Activated naive CD4-positive, alpha-beta T cell treated with anti-CD3 and anti-CD28 coated beads, Interleukin-2, amount 50 U/mL, for 16 hours (primary cell): Measurements from ENCODE around the gene FGD5.

Experiments
- DNase-seq: peaks from one replicate; pipeline ENCODE4 v3.0.0-alpha.2; 2020

FGD5 gene

DNA sequence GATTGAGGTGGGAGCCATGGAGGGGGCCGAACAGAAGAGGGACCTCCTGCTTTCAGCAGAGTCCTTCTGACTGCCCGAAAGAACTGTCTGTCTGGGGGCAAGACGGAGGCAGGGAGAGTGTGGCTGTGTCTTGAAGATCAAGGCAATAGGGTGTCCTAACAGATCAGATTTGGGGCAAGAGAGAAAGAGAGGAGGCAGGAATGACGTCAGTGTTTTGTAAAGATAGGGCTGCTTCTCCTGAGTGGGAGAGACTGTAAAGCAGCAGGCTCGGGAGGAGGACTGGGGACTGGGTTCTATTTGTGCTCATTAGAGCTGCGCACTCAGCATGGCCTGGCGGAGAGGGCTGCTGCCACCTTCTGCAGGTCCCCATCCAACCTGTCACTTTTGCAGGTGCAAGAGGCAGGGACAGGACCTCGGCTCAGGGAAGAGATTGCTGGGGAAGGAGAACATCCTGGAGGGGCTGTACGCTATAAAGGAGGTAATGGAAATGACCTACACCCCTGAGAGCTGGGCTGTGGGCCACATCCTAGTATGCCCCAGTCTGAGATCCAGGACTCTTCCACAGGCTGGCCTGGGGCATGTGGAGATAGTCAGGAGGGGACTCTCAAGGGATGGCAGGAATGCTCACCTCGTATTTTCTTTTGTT lies 29.0 kb upstream of the FGD5 start:
- no peak for DNase-seq

DNA sequence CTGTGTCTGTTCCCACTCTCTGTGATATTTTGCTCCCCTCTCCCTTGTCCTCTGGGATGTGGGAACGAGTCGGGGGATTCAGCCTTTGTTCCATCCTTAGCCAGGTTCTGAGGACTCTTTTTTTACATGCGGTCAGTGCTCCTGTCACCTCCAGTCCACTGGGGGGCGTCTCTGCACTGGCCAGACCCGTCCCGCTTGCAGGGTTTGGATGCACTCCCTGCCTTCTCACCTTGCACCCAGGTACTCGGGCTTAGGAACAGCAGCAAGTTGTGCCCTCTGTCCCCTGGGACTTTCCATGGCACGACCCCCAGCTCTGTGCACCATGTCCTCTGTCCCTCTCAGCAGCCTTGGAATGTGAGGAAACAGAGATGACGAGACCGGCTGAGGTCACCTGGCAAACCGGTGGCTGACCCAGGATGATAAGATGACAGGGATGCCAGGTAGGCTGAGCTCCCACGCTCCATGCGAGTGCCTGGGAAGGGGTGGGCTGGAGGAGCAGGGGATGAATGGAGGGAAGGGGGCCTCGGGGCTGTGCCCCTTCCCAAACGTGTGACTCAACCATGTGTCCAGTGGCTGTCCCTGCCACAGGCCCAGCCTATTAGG lies 27.3 kb upstream of the FGD5 start:
- DNase-seq, result peak; percentile 41

DNA sequence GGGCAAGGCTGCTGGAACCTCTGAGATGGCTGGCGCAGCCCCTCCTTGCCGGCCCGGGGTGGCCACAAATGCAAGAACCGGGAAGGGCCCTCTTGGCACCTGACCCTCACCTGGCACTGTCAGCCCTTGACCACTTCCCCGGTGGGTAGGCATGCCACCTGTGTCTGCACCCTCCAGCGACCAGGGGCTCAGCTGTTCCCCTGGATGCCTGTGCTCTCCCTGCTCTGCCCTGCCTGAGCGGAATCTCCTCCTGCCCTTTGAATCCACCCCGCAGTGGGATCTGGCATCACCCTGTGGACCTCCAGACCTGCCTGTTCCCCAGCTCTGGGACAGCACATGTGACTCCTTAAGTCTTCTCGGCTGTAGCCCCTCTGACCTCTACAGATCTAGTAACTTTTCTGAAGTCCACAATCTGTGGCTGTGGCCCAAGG lies 26.1 kb upstream of the FGD5 start:
- DNase-seq, result no peak

DNA sequence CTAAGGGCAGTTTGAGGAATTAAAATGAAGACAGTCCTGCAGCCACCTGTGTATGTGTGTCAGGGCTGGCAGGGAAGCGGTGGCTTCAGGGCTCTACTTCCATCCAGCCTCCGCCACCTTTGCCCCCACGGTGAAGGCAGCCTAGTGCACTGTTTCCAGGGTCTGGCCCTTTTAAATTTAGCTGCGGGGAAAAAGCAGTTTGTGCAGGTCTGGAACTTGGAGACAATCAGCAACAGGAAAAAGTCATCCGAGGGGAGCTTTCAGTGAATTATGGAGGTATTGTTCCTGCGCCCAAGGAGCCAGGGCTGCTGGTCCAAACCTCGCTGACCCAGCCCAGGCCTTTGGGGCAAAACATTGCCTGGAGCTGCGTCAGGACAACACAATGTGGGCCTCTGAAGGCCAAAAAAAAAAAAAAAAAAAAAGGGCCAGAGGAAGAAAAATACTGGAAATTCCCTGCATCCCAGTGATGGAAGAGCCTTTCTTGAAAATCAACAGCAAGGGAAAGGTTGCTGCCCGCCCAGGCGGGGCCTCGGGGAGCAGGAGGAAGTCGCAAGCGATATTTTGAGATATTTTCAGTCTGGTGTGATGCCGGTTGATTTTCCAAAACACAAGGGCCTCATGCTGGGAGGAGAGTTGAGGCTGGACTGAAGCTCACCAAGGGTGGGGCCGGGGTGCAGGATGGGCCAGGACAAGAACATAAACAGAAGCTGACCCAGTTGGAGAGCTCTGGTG lies 25.5 kb upstream of the FGD5 start:
- no peak for DNase-seq

DNA sequence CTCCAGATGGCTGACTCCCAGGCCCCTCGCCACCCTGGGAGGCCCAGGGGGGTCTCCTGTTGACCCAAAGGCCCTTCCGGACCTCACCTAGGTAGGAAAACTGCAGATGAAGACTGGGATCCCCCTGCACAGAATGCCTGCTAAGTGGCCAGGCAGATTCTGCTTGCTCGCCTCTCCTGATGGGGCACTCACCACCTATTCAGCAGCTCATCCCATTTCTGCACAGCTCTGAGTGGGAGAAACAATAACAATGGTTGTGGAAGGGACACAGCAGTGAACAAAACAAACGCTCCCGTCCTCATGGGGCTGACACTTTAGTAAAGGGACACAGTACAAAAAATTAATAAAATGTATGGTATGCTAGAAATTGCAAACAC lies 24.9 kb upstream of the FGD5 start:
- no peak for DNase-seq

DNA sequence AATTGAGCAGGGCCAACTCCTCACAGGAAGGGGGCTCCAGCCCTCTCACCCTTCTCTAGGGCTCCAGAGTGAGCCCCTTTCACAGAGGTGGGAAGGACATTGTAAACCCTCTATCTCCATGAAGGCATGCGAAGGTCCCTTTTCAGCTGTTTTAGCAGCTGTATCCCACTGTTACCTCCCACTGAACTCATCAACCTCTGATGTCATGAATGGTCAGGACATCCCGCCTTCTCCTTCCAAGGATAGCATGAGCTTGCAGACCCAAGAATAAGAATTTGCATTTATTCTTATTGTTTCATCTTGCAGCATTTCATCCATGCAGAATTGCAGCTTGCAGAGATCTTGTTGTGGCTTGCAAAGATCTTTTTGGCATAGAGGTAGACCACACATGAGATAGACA lies 24.3 kb upstream of the FGD5 start:
- DNase-seq, result no peak

DNA sequence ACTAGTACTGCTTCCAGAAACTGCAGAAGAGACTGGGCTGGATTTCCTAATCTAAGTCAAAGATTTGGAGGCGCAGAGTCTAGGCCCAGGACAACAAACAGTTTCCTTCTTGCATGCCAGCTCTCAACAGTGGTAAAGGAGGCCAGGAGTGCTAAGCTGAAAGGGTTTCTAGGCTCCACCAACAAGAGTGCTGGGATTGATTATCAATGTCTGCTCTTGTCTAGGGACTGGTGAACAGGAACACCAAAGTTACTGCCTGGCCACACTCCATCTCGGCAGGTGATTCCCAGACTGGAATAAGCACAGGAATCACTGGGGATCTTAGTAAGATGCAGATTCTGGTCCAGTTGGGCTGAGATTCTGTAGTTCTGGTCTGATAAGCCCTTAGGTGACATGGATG lies 22.8 kb upstream of the FGD5 start:
- no peak for DNase-seq

DNA sequence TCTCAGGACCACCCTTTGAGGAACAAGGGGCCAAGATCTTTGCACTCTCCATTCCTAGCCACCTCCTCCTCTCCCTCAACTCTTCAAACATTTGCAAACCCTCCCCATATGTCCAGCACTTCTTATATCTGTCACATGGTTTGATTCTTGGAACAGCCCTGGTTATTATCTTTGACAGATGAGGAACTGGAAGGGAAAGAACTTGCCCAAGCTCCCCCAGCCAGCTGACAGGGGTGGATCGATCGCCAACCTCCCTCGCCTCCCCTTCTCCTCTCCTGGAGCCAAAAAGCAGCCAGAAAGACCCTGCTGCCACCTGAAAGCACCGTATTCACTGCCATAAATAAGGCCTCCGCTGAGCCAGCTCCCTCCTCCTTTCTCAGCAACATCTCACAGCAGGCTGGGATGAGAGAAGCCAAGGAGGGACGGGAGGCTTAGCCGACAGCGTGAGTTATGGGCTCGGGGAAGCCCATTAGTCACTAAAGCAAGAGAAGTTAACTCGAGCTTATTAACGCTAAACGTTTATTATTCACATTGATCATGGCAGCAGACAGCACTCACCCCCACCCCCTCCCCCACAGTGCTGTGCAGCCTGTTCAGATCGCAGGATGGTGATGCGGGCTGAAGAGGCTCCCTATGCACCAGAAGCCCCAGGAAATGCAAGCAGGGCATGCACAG lies 22.2 kb upstream of the FGD5 start:
- DNase-seq, result no peak

DNA sequence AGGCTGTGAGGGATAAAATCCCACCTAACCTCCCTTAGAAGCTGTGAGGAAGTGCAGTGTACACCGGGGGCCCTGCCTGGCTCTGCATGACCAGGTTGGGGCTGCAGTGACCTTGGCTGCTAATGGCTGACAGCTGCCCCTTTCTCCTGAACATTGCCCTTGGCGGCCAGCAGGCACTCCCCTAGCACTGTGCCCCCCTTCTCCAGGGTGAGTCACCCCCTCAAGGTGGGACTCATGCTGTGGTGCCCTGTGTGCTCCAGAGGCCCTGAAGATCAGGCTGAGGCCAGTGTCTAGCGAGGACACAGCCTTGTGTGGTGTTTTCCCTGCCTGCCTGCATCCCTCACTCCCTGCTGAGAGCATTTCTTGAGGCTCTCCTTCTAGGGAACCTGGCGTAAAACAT lies 21.0 kb upstream of the FGD5 start:
- no peak for DNase-seq

DNA sequence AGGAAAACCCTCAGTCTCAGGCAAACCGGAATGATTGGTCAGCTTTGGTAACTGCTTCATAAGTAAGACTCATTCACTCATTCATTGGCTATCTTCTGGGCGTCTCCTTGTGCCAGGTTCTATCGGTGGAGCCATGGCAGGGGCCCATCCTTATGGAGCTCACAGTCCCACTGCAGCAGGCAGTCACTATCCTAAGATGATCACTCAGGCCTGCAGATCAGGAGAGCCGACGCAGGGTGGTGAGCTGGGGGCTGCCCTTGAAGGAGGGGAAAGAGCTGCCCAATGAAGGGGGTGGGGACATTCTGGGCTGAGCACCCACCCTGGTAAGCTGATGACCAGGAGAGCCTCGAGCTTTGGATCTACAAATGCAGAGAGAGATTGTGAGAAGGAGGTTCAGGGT lies 20.5 kb upstream of the FGD5 start:
- no peak for DNase-seq

DNA sequence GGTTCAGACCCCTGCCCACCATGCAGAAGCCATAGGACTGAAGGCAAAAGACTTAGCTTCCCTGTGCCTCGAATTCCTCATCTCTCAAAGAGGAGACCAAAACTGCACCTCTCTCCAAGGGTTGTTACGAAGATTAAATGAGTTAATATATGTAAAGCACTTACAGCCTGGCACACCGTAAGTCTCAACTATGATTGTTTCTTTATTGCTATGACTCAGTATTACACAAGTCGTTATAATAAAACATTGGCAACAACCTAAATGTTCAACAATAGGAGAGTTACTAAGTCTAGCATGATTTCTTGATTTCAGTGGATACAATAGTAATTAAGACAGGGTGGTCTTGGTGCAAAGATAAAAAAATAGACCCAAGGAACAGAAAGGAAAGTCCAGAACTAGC lies 19.6 kb upstream of the FGD5 start:
- DNase-seq, result no peak

DNA sequence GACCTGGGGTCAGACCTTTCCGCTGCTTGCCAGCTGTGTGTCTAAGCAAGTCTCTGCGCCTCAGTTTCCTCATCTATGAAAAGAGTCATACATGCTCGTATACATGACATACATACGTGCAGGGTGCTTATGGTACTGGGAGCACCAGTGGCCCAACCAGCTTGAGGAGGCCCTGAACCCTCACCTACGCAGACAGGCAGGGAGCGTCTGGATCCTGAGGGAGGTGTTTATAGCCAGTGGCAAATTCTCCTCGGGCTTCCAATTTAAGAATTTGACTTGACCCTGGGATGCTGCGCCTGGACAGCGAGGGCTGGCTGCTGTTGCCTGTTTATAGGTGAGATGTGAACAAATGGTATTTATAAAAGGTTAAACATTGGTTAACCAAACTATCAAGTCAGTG lies 17.7 kb upstream of the FGD5 start:
- DNase-seq, result no peak

DNA sequence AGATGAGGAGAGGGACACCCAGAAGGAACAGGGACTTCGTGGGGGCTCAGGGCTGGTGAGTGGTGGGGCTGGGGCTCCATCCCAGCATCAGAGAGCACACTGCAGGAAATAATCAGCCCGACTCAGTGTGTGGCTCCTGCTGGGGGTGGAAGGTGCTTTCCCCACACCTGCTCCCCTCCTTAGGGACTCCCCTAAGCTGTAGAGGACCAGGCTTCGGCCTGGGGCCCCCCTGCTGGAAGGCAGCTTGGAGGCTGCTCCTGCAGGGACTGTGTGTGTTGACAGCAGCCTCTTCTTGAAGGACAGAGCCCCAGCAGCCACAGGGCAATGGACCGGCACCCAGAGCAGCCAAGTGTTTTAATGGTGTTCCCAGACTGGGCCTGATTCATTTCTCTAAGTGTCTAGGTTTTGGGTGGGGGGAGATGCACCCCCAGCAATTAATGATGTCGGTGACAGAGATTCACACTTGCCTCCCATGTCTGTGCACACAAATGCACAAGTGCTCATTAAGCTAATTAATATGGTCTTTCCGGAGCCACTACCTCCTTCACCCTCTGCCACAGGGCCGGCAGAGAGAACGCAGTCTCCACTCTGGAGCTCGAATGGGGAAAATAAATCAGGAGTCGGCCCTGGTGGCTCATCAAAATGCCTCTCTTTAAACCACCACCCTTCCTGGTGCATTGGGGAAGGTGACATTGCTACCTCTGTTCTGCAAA lies 16.9 kb upstream of the FGD5 start:
- no peak for DNase-seq

DNA sequence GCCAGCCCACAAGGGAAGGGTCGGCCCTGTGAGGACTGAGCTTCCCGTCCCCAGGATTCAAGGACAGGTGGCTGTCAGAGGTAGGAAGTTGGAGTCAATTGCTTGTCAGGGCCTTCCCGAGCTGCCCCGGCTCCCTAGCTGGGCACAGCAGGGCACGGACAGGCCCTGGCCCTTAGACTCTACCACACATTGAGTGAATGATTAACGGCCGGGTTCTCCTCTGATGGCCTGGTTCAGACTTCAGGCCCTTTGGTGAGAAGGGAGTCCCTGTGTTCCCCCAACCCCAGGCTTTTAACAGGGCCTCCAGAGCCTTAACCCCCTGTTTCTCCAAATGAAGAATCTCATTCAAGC lies 16.4 kb upstream of the FGD5 start:
- no peak for DNase-seq

DNA sequence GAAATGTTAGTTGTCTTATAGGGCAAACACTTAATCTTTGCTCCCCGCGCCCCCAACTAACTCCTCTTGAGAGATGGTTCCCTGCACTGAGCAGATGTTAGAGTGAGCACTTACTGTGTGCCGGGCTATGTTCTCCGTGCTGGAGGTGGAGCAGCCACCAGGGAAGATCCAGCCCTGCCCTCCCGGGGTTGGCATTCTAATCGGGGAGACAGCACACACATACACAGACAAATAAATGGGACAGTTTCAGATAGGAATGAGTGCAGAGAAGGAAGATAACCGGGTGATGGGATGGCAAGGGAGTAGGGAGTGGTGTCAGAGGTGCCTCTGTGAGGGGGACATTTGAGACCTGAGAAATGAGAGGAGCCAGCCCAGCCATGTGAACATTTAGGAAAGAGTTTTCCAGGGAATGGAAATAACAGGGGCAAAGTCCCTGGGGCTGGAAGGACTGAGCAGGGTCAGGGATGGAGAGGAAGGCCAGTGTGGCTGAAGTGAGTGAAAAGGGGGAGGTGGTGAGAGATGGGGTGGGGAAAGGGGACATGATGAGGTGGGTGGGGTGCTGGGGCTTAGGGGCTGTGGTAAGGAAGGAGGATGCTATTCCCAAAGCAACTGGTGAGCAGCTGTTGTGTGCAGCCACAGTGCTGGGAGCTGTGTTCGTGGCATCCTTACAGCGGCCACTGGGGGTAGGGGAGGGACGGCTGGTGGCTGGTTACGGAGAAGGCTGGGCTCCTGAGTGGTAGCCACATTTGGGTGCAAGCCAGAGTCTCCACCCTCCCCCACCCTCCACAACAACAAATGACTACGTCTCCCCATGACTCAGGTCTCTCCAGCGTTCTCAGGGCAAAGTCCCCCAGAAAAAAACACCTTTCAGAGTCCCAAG lies 15.4 kb upstream of the FGD5 start:
- DNase-seq, result no peak

DNA sequence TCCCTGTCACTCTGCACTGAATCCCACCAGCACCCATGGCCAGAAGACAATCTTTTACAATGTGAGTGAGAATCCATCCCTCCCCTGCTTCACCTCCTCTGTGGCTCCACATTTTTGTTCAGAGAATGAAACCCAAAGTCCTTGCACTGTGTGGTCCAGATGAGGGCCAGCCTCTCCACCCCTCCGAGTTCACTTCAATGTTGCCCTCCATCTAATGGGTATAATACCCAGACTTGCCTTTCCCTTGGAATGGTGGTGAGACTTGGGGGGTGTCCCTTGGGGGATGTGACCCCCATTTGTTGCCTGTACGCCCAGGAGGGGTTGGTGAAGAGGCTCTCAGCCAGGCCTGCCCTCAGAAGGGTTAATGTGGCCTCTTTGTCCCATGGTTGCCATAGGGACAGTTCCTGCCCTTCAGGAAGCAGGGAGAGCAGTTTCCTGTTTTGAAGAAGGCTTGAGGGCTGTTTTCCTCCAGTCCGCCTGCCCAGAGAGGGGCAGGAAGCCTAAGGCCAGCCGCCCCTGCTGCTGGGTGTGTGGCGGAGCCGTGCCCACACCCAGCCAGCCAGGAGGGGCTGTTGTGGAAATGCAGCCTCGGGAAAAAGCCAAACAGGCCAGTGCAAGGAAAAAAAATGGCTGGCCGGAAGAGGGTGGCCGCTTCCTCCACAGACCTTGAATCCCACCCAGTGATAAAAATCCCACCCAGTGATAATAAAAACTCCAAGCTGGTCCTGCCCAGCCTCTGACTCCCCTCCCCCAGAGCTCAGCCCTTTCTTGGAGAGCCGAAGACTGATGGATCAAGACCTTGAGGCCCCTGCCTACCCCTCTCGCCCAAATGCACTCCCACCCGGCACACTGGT lies 14.6 kb upstream of the FGD5 start:
- DNase-seq, result no peak

DNA sequence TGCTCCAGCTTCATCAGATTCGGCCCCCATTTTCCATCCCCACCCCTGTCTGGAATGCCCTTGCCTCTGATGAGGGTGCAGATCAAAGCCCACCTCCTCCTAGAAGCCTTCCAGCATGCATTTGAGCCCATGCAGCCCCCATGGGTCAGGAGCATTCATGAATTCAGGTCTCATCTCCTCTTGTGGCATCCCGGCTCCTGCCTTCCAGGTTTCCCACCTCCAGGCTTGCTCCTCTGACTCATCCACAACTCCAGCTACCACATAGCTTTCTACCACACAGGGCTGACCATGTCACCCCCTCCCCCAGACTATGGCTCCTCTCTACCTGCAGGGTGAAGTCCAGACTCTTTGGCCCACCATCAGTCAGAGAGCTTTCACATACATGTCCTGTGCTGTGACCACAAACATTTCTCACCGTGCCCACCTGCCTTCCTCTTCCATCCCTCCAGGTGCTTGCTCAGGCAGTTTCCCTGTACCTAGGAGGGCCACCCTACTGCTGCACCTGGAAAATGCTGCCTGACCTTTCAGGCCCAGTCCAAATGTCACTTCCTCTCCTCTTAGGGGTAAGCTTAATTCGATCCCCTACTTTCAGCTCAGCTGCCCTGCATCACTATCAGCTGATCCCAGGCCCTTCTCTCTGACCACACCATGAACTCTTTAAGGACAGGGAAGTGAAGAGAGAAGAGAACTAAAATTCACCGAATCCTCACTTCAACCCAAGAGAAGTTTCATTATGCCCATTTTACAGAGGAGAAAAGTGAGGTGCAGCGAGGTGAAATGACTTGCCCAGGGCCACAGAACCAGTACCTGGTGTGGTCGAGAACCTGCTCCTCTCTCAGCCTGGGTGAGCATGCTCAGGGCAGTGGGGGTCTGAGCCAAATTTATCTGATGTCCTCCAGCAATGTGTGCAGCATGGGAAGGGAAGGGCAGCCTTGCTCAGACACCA lies 13.7 kb upstream of the FGD5 start:
- no peak for DNase-seq

DNA sequence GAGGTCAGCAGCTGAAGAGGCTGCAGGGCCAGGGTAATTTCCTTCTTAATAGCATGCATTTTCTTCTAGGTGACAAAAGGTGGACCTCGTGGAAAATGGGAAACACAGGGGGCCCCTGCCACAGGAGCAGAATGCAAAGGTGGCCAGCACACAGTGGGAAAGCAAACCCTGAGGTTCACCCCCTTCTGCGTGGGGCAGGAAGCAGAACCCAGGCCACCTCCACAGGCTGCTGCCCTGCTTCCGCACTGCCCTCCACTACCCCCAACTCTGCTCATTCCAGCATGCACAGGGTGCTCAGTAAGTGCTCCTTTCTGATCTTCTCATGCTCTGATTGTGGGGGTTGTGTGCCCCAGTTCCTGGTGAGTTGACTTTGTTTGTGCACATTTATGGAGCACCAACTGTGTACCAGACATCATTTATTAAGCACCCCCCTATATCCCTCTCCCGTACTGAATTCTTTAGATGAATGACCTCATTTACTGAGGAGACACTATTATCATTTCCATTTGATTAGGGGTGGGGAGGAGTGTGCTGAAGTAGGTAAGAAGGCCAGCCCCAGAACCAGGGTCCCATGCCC lies 12.7 kb upstream of the FGD5 start:
- no peak for DNase-seq

DNA sequence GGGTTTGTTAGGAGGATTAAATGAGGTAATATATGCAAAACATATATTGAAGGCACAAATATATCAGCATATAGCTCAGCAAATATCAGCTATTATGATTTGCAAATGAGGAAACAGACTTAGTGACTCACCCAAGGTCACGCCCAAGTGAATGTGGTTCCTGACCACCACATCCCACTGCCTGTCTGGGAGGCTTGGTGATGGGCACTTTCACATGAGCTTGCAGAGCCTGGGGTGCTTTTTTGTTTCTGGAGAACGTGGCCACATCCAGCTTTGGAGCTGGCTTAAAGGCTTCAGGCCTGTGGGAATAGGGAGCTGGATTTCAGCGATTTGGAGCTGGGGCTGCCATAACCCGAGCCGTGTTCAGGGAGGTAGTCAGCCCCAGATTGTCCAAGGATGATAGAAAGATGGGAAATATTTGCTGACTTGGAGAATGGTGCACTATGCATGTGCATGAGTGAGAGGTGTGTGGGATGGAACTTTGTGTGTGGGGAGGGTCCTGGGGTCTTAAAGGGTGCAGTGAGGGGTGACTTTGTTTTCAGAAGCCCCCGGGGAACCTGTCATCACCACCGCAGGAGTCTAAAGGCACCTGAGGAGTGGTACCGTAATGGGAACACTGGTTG lies 12.0 kb upstream of the FGD5 start:
- DNase-seq, result no peak
